ENCODE data around the gene CALML3. TPM values are rescaled to one million over a fixed set of nuclear protein-coding genes. Genes with fewer than 3 reads are reported as not detected.

CALML3 gene
- total and polyA plus RNA-seq, 2 of the 13 experiments (the other 11 are each of a cell fraction or from before 2014, with no cell fraction given), result not detected

DNA sequence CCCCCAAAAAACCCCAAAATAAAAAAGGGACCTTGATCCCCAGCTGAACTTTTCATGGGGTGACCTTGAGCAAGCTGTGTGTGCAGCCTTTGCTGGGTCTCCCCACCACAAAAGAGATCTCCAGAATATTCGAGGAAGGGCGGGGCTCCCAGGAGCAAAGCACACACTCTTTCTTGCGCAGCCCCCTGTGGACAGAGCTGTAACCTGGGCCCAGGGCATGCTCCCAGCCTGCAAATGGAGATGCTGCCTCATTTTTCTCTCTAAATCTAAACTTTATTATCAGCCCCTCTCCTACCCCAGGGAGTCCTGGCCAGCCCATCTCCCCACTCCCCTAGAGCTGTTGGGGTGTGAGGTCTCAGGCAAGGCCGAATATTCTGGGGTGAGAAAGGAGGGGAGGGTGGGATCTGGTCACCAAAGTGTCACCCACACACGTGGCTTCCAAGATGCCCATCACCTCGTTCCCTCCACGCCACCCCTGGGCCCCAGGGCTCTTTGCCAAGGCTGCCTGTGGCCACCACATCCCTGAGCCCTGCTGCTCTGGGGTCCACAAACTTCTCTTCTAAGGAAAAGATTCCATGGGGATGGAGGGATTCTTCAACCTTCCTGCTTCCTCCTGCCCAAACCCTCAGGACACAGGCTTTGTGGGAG lies 1.7 kb upstream of the CALML3 start:
- no peak for DNase-seq (ENCODE audit: low spot score)
- intact Hi-C loops (cut with micrococcal nuclease; ENCODE audit: unreplicated experiment) (no loop called here), in situ Hi-C loops (cut with HindIII; ENCODE audit: extremely low pct_ligation_motif_present, low pct_unique_long_range_greater_than_20kb) (no loop called here)
- no TSS peak for BruUV-seq (replicated peaks)
- POLR2A ChIA-PET, result interaction anchor here (1.1 kb wide), 1 partner anchor 25 kb away, joined by 3 read pairs; no protein-coding TSS in a partner anchor
- Histone ChIP-seq H3K27ac (ENCODE audit: extremely low read length, insufficient read depth, low read length) (no peak overlapping the region), H3K4me3 (replicated peaks in 1 of 3; ENCODE audit: insufficient read depth in 1 of 3, low read depth in 2 of 3, low read length in 3 of 3) (no peak overlapping the region), H2AFZ (ENCODE audit: low read length) (no peak overlapping the region), H3K79me2 (ENCODE audit: insufficient read depth, low read length) (no peaks in the 10 kb centered on the region), H3K27me3 (ENCODE audit: control insufficient read depth in 1 of 2, insufficient read depth in 2 of 2, low read length in 2 of 2) (no peaks in the 10 kb centered on the region), H3K9me3 (ENCODE audit: low read length) (no peaks in the 10 kb centered on the region), H3K36me3 (replicated peaks in 1 of 2; ENCODE audit: control insufficient read depth in 1 of 2, insufficient read depth in 2 of 2, low read length in 2 of 2) (no peaks in the 10 kb centered on the region), H3K4me2 (ENCODE audit: low read depth, low read length) (no peak overlapping the region), H3K4me1 (ENCODE audit: insufficient read depth, low read length) (peaks cover 74% of the 10 kb centered on the region), H3K9ac (ENCODE audit: insufficient read depth, low read depth, low read length) (no peak overlapping the region), H4K20me1 (ENCODE audit: insufficient read depth, low read length) (no peaks in the 10 kb centered on the region)
- FAIRE-seq, result no peak
- ATAC-seq, result no peak
- CTCF ChIA-PET (ENCODE audit: low intra/inter-chr PET ratio, low total read pairs), result no interaction called here
- WGBS (ENCODE audit: low lambda C conversion rate), result 66% methylated on average over 7 of the region's 7 CpGs
- TF ChIP-seq ZNF850 (CRISPR knock-in tag; conservative IDR thresholded peaks at IDR 0.05) (no peak), TBX2 (CRISPR knock-in tag; IDR thresholded peaks at IDR 0.05; ENCODE audit: borderline replicate concordance) (no peak), ZNF530 (CRISPR knock-in tag; IDR thresholded peaks at IDR 0.05; ENCODE audit: low read depth) (no peak)

DNA sequence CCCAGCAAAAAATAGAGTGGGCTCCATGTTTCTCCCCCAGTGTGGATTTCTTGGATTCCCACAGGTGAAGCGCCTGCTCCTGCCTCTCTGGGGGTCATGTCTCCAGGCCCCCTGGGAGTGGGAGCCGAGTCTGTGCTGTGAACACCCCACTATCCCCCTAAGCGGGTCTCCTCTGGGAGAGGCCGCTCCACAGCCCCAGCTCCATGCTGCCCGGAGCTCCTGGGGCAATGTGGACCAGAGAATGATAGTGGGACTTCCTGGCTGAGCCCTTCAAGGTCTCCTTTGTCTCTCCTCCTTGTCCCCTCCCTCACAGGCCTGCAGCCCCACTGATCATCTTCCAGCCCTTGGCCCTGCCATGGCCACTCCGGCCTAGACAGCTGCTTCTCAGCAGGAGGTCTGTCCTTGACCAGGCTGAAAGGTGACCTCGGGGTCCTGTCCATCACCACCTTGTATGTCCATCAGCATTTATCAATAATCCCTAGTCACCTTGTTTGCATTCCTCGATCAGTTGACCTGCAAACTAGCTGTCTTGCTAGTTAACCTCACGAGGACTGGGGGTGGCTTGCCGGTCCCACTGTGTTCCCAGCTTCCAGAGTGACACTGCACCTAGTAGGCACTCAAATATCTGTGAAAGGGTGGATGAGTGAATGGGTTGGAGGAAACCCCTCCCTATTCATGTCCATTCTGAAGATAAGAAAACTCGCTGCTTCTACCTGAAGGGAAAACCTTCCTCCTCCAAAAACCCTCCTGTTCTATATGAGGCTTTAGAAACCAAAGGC lies 776 bp upstream of the CALML3 start:
- no peak overlapping the region for H2AFZ ChIP-seq (ENCODE audit: low read length)
- POLR2A ChIA-PET, result interaction anchor here (0.9 to 1.1 kb wide), 2 partner anchors 24 to 78 kb away, joined by 3 to 4 read pairs; no protein-coding TSS in a partner anchor
- FAIRE-seq (no peak), DNase-seq (ENCODE audit: low spot score) (no peak), ATAC-seq (no peak)
- 63% methylated on average over 8 of the region's 11 CpGs for WGBS (ENCODE audit: low lambda C conversion rate)
- H3K4me2 ChIP-seq (ENCODE audit: low read depth, low read length), result no peak overlapping the region
- no peak overlapping the region for H3K27ac ChIP-seq (ENCODE audit: extremely low read length, insufficient read depth, low read length)
- peaks cover 74% of the 10 kb centered on the region for H3K4me1 ChIP-seq (ENCODE audit: insufficient read depth, low read length)
- H3K4me3 ChIP-seq (replicated peaks in 1 of 3; ENCODE audit: insufficient read depth in 1 of 3, low read depth in 2 of 3, low read length in 3 of 3), result no peak overlapping the region
- no peaks in the 10 kb centered on the region for H3K27me3 ChIP-seq (ENCODE audit: control insufficient read depth in 1 of 2, insufficient read depth in 2 of 2, low read length in 2 of 2)
- no peak overlapping the region for H3K9ac ChIP-seq (ENCODE audit: insufficient read depth, low read depth, low read length)
- H4K20me1 ChIP-seq (ENCODE audit: insufficient read depth, low read length), result no peaks in the 10 kb centered on the region
- no peaks in the 10 kb centered on the region for H3K36me3 ChIP-seq (replicated peaks in 1 of 2; ENCODE audit: control insufficient read depth in 1 of 2, insufficient read depth in 2 of 2, low read length in 2 of 2)
- TF ChIP-seq, protein P1, sequence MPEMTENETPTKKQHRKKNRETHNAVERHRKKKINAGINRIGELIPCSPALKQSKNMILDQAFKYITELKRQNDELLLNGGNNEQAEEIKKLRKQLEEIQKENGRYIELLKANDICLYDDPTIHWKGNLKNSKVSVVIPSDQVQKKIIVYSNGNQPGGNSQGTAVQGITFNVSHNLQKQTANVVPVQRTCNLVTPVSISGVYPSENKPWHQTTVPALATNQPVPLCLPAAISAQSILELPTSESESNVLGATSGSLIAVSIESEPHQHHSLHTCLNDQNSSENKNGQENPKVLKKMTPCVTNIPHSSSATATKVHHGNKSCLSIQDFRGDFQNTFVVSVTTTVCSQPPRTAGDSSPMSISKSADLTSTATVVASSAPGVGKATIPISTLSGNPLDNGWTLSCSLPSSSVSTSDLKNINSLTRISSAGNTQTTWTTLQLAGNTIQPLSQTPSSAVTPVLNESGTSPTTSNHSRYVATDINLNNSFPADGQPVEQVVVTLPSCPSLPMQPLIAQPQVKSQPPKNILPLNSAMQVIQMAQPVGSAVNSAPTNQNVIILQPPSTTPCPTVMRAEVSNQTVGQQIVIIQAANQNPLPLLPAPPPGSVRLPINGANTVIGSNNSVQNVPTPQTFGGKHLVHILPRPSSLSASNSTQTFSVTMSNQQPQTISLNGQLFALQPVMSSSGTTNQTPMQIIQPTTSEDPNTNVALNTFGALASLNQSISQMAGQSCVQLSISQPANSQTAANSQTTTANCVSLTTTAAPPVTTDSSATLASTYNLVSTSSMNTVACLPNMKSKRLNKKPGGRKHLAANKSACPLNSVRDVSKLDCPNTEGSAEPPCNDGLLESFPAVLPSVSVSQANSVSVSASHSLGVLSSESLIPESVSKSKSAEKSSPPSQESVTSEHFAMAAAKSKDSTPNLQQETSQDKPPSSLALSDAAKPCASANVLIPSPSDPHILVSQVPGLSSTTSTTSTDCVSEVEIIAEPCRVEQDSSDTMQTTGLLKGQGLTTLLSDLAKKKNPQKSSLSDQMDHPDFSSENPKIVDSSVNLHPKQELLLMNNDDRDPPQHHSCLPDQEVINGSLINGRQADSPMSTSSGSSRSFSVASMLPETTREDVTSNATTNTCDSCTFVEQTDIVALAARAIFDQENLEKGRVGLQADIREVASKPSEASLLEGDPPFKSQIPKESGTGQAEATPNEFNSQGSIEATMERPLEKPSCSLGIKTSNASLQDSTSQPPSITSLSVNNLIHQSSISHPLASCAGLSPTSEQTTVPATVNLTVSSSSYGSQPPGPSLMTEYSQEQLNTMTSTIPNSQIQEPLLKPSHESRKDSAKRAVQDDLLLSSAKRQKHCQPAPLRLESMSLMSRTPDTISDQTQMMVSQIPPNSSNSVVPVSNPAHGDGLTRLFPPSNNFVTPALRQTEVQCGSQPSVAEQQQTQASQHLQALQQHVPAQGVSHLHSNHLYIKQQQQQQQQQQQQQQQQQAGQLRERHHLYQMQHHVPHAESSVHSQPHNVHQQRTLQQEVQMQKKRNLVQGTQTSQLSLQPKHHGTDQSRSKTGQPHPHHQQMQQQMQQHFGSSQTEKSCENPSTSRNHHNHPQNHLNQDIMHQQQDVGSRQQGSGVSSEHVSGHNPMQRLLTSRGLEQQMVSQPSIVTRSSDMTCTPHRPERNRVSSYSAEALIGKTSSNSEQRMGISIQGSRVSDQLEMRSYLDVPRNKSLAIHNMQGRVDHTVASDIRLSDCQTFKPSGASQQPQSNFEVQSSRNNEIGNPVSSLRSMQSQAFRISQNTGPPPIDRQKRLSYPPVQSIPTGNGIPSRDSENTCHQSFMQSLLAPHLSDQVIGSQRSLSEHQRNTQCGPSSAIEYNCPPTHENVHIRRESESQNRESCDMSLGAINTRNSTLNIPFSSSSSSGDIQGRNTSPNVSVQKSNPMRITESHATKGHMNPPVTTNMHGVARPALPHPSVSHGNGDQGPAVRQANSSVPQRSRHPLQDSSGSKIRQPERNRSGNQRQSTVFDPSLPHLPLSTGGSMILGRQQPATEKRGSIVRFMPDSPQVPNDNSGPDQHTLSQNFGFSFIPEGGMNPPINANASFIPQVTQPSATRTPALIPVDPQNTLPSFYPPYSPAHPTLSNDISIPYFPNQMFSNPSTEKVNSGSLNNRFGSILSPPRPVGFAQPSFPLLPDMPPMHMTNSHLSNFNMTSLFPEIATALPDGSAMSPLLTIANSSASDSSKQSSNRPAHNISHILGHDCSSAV (CRISPR knock-in tag; IDR thresholded peaks at IDR 0.05; ENCODE audit: borderline replicate concordance), result no peak
- TF ChIP-seq ZKSCAN1 (IDR thresholded peaks at IDR 0.05; ENCODE audit: low read length), result 0 out of 2 replicates have a peak, but pooled peaks have one; percentile 22
- intact Hi-C loops (cut with micrococcal nuclease; ENCODE audit: unreplicated experiment), result no loop called here
- H3K9me3 ChIP-seq (ENCODE audit: low read length), result no peaks in the 10 kb centered on the region
- in situ Hi-C loops (cut with HindIII; ENCODE audit: extremely low pct_ligation_motif_present, low pct_unique_long_range_greater_than_20kb), result no loop called here
- H3K79me2 ChIP-seq (ENCODE audit: insufficient read depth, low read length), result no peaks in the 10 kb centered on the region
- no TSS peak for BruUV-seq (replicated peaks)
- CTCF ChIA-PET (ENCODE audit: low intra/inter-chr PET ratio, low total read pairs), result no interaction called here

Measured in HepG2 (cell line).